Small intestine (tissue), 7 donors: ENCODE data around the gene DLEU7. TPM values are rescaled to one million over a fixed set of nuclear protein-coding genes. Genes with fewer than 3 reads are reported as not detected.

Source experiments
- DNase-seq, 2 donors: peaks; one replicate each; pipeline versions ENCODE4 v3.0.0 to v3.0.0-alpha.2; 2013
- FAIRE-seq: peaks from 2 replicates; lab custom pipeline; 2012; peaks lifted over from hg19 to GRCh38; lab: Jason Lieb, UNC
- H3K27ac ChIP-seq, 3 donors: one replicate each; pipeline ENCODE4 v1.5.1; 2013; ENCODE audit warnings: low read length in 2 of 3, mild to moderate bottlenecking in 2 of 3, control low read depth in 1 of 3, inconsistent platforms in 1 of 3, low read depth in 1 of 3, moderate library complexity in 1 of 3
- H3K27me3 ChIP-seq, 3 donors: one replicate each; pipeline ENCODE4 v1.6.1; 2013; ENCODE audit warnings: low read length in 3 of 3, inconsistent platforms in 1 of 3; ENCODE audit not compliant: control insufficient read depth in 3 of 3, insufficient read depth in 3 of 3
- H3K36me3 ChIP-seq, 3 donors: one replicate each; pipeline ENCODE4 v1.6.1; 2013; ENCODE audit warnings: low read length in 3 of 3, inconsistent platforms in 1 of 3, low read depth in 1 of 3, mild to moderate bottlenecking in 1 of 3, moderate library complexity in 1 of 3; ENCODE audit not compliant: control insufficient read depth in 3 of 3, insufficient read depth in 2 of 3
- H3K4me1 ChIP-seq, 3 donors: one replicate each; pipeline ENCODE4 v1.6.1; 2013; ENCODE audit warnings: low read length in 2 of 3, inconsistent platforms in 1 of 3, low read depth in 1 of 3, mild to moderate bottlenecking in 1 of 3, moderate library complexity in 1 of 3; ENCODE audit not compliant: control insufficient read depth in 3 of 3, insufficient read depth in 2 of 3
- H3K4me3 ChIP-seq, 3 donors: one replicate each; pipeline ENCODE4 v1.5.1; 2013; ENCODE audit warnings: low read length in 3 of 3, control low read depth in 1 of 3, inconsistent platforms in 1 of 3, low read depth in 1 of 3, mild to moderate bottlenecking in 1 of 3, moderate library complexity in 1 of 3
- H3K9me3 ChIP-seq, 2 donors: one replicate each; pipeline ENCODE4 v1.6.1; 2013; ENCODE audit warnings: low read depth in 1 of 2, low read length in 1 of 2; ENCODE audit not compliant: control insufficient read depth in 2 of 2, insufficient read depth in 1 of 2
- WGBS, 3 donors: extraction: QIAGEN DNeasy Blood & Tissue Kit; methylation state at CpG; one replicate each; pipeline ENCODE4 v1.1.7; 2013; 5-methylcytosine and 5-hydroxymethylcytosine counted together
- polyA plus RNA-seq, 4 donors: library from polyadenylated mRNA; stranded (reverse) in 3 of 4; unstranded in 1 of 4; fragments of 200-250 nt in 3 of 4; fragments of 120-200 nt in 1 of 4; gene quantifications; one replicate each; pipeline versions ENCODE4 v1.2.1 to v1.2.3, GENCODE V29; 2013
- donor health status: healthy with polysubstance abuse.
- donor health status: control.
- donor health status: control.
- donor health status: Bipolar disorder and iron deficiency.
- donor health status: healthy.

Gene DLEU7
- polyA plus RNA-seq, 4 donors, result 0.18 to 0.53 (median 0.27) TPM; not detected in 1

DNA sequence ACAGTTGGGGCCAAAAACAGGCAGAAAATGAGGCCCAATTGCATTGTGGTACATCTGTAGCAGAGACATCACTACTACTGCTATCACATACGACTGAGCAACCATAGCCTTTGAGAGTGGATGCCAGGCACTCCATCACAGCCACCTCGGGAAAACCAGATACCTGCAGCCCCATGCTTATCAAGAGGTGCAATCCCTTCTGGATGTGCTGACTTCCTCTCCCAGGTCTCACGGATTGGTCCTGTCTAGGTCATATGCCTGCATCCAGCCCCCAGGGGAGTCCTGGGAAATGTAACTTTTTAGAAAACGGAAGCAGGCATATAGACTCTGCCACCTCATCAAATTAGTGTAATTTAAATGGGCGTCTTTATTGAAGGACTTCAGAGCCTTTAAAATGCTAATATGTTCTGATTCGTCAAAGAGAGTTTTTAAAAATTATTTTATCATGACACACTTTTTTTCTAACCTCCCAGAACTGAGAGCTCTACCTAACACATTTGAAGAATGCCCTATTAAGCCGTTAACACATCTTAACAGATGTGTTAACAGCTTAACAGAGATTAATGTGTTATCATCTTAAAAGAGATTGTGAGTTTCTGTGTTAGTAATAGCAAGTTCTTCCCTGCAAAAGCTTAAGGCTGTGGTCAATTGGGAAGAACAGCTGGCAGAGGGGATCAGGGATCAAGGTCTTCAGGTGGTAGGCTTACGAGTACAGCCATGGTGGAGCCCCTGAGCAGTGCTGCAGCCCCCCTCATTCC, 63.9 kb downstream of the DLEU7 start:
- FAIRE-seq, result no peak
- H3K36me3 ChIP-seq, result no peaks in the 10 kb centered on the region
- H3K9me3 ChIP-seq, result peaks cover 0 to 5% of the 10 kb centered on the region in 2 donors
- H3K4me1 ChIP-seq, result no peaks in the 10 kb centered on the region
- H3K27ac ChIP-seq, result no peak overlapping the region
- WGBS, 3 donors, result 62 to 78% (median 74%) methylated on average over 8 of the region's 8 CpGs
- peaks cover 0 to 5% (median 0%) of the 10 kb centered on the region in 3 donors for H3K27me3 ChIP-seq
- DNase-seq, result no peak
- no peak overlapping the region for H3K4me3 ChIP-seq

Other genes starting within 250 kb of the DLEU7 start
- gene RNASEH2B, start 66.1 kb upstream of the DLEU7 start, polyA plus RNA-seq, result 10 to 100 TPM; 19.7 to 43.1 (median 33.8) TPM